CD4-positive, alpha-beta T cell treated with Interleukin-12 subunit alpha and Interleukin-12 subunit beta, for 1 hour (primary cell): ENCODE data around the gene LHX1.

ENCODE experiments used
- DNase-seq: peaks from one replicate; pipeline ENCODE4 v3.0.0-alpha.2; 2020

LHX1 gene

DNA sequence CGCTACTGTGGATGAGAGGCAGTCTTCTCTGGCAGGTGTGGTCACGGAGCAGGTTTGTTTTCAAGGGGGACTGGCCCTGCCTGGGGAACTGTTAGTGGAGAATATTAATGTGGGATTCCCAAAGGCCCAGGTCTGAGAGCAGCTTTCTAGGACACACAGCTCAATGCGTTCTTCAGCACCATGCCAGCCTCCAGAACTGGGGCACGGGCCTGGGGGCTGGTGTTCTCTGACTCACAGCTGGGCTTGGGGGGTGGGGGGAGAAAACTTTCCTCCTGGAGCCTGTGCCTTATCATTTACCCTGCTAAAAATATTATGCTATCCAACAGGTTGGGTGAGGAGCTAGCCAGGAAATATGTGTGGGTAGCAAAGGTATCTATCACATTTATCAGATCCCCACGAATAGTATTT is 13.5 kb upstream of the LHX1 start:
- no peak for DNase-seq

DNA sequence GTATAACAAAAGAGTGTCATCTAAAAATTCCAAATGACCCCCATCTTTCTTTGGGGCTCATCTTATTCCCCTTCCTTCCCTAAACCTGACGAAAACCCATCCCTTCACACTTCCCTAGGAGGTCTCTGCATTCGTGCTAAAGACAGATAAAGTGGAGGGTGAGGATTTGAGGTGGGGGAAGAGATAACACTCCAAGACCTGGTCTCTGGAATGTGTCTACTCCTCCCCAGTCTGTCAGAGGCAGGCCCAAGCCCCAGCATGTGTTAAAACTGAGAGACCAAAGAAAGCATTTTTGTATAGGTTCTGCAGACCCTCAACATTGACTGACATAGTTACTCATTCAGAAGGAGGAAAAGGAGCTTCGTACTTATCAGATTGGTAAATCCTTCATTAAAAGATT is 11.0 kb upstream of the LHX1 start:
- no peak for DNase-seq

DNA sequence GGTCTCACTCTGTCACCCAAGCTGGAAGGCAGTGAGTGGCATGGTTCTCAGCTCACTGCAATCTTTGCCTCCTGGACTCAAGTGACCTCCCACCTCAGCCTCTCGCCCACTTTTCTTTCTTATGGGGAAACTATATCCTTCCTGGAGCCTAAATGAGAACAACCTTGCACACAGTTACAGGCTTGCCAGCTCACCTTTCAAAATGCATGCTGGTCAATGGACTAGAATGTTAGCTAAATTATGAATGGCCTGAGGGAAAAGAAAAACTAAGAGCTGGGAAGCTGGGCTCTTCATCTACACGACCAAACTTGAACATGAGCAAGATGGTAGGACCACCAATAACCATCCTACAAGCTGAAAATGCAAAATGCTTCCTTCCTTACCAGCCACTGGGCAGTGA is 10.6 kb upstream of the LHX1 start:
- no peak for DNase-seq

DNA sequence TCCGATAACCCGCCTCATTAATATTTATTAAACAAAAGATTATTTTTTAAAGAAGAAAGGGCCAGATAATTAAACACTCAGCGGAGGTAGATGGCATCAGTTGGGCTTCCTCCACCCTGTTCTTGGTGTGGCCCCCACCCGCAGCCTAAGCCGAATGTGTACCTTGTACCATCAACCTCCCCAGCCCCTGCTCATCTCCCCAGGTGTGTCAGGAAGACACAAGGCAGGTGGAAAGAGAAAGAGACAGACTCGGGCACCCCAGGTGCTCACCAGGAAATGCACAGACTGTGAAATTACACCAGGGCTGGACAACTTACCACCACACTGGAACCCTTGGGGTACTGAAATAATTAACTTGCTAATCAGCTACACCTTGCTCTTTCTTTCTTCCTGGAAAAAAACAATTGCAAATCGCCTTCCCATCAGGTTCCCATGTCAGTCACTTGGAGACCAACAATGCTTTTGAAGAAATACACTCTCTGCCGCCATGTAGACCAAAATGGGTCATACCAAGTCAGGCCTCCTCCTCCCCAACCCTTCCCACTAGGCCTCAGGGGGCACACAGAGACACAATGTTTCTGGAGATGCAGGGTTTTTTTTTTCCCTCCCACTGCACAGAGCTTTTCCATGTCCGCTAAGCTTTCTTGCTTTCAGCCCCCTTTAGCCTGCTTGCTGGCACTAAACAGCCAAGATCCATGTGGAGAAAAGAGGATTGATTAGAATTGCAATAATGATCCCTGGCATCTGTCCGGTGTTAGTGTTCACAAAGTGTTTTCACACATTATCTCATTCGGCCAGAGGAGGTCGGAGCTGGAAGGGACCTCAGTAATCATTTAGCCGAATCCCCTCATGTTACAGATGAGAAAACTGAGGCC is 8.6 kb upstream of the LHX1 start:
- DNase-seq = no peak

DNA sequence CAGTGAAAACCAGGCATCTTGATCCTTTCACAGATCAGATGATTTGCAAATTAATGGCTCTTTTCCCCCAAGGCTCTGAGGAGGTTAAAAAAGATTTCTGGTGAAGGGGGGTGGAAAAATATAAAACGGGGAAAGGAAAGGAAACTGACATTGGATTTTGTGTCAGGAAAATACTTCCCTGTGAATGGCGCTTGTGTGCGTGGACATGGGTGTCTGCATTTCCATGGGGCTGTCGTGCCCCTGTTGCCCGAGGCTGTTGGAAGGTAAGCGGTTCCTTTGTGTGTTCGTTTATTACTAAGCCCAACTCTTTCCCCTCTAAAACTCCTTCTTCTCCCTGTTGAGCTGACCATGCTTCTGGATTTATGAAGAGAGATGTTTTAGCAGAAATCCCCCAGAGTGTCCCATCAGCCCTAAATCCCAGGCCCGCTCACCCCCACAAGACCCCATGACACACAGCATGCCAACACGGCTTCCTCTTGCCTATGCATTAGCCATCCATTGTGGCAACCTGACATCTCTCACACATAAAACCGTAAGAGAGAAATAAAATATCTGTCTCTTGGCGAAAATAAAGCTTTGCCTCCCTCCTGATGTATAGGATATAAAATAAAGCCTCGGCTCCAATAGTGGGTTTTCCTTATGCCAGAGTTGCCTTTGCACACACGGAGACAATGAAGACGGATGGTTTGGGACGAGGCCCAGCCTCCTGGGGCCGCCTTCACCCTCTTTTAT is 7.3 kb upstream of the LHX1 start:
- no peak for DNase-seq

DNA sequence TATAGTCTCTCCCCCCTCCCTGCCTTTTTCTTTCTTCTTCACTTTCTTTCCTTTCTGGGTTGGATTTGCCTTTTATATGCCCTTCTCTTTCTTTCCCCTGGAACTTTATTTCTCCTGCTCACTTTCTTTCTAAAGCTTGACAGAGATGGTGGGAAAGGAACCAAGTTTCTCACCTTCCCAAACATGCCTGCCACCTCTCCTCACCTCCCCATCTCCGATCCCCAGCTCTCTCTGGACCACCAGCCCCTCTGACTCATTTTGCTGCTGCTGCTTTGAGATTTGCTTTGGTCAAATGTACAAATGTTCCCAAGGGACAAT is 6.7 kb upstream of the LHX1 start:
- DNase-seq = no peak

DNA sequence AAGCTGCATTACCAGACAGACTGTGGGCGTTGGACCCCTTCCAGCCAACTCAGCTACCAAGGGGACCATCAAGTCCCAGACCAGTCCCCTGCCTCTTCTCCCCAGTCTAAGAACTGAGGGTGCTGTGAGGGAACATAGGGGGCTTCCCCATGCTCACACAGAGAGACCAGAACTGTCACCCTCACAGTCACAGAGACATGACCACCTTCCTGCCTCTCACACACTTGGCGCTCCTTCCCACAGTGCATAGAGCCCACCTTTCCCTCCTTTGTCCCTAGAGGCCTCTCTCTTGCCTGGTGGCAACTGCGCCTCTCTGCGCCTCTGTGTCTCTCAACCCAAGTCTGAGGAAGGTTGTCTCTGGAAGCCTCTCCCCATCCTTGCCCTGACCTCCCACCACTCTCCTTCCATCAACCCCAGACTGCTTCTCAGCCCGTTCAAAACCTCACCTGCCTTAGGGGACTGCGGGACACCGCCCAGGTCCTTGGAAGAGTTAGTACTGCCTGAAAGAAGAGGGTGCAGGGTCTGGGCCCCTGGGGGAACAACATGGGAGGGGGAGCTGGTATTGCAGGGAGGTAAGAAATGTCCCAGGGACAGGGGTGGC is 6.1 kb upstream of the LHX1 start:
- DNase-seq = no peak

DNA sequence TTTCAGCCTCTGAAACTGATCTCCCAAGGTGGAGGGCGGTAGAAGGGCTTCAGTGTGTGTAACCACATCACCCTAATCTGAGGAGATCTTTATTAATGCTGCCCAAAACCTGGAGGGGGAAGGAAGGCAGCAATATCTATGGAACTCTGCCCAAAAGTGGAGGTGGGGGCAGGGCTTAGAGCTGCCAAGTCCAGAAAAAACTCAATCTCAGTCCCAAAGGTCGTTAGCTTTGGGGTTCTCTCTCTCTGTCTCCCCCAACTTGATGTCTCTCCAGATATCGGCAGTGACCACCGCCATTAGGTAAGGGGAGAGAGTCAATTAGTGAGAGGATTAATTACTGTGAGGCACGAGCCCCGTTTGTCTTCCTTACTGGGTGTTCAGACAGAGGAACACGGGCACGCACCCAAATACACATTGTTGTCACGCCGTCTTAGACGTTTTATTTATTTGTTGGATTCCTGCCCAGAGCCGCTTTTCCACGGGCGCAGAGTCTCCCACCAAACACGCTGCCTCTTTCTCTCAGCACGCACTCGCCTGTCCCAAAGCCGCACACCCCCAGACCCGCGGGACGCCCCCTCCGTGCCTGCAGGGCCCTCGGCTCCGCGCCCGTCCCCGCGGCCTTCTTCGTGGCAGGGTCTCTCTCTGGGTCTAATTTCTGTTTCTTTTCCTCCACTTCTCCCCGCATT is 5.4 kb upstream of the LHX1 start:
- no peak for DNase-seq

DNA sequence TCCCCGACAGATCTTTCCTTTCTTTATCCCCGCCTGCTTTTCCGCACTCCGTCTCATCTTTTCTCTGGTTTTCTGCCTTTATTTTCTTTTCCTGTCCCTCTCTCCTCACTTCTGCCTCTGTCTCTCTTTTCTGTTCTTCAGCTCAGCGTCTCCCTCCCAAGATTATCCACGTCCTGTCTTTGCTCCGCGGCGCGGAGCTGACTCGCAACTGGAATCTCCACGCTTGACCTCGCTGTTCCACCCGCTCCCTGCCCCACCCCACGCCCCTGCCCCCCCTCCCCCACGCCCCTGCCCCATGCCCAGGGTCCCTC is 4.9 kb upstream of the LHX1 start:
- DNase-seq = no peak

DNA sequence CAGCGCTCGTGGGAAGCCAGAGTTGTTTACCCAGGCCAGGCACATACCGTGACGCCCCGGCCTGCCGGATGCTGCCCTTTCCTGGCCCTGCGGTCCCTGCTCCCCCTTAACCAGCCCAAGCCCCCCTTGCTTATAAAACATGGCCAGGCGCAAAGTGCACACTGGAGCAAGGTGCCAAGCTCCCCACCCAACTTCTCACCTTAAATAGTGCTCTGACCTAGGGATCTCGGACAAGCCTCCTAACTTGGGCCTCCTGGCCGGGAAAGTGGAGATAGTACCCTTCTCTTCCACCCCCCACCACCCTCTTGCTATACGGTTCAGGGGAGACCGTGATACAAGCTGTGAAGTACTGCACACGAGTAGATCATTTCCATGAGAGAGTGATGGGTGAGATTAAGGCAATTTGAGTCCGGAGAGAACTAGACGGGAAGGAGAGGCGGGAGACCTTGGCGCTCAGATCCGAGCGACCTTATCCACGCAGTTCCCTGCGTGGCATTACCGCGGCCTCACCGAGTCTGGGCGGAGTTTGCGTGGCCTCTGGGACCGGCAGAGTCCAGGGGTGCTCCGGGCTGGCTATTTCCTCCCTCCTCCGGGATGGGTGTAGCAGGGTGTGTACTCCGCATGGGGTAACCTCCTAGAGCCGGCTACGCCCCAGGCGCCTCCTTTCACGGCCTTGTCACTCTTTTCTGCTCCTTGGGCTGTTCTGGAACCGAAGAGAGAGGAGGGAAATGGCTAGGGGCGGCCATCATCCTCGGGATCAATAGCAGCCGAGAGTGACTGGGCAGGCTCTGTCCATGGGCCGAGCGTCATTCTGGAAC is 4.4 kb upstream of the LHX1 start:
- no peak for DNase-seq

DNA sequence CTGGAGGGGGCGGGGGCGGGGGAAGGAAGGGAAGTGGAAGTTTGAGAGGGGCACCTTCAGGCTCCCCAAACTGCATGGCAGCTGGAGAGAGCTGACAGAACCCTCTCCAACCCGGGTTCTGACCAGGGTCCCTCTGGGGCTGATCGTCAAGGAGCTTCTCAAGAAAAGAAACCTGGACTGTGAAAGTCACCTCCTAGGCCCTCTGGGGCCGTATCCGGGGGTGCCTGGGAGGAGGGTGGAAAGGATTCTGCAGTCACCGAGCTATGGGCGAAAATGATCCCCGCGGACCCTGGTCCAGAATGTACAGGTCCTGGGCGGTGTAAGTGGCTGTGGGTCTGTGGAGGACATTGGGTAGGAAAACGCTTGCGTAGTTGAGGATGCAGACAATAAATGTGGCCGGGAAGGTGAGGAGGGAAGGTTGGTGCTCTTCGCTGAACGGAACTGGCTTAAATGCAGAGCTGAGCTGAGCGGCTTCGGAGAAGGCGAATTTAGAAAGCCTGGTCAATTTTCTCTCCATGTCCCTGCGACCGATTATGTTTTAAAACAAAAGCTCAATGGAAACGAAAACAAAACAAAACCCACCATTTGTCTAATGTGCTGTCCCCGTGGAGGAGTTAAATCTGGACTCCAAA is 3.6 kb upstream of the LHX1 start:
- DNase-seq = no peak

DNA sequence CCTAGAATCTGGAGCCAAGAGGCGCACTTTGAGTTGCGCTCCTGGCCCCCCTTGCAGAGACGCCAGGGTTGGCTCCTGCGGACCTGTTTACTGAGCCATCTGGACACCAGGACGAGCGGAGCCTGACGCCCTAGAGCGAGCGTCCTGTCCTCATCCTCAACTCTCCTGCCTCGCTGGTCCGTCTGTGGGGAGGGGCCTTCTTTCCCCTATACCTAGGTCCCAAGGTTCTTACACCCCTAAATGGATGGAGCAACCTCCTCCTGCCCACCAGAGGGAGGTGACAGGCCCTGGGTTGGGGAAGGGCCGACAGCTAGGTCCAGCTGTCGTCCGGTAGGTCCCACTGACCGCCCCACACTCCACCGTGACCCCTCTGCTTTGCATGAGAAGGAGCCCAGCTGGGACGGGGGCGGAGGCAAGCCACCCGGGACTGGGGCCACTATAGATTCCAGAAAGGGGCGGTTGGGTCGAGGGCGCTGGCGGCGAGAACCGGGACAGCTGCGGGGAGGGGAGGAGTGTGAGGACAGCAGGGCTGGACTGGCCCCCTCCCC is 3.1 kb upstream of the LHX1 start:
- DNase-seq = no peak

DNA sequence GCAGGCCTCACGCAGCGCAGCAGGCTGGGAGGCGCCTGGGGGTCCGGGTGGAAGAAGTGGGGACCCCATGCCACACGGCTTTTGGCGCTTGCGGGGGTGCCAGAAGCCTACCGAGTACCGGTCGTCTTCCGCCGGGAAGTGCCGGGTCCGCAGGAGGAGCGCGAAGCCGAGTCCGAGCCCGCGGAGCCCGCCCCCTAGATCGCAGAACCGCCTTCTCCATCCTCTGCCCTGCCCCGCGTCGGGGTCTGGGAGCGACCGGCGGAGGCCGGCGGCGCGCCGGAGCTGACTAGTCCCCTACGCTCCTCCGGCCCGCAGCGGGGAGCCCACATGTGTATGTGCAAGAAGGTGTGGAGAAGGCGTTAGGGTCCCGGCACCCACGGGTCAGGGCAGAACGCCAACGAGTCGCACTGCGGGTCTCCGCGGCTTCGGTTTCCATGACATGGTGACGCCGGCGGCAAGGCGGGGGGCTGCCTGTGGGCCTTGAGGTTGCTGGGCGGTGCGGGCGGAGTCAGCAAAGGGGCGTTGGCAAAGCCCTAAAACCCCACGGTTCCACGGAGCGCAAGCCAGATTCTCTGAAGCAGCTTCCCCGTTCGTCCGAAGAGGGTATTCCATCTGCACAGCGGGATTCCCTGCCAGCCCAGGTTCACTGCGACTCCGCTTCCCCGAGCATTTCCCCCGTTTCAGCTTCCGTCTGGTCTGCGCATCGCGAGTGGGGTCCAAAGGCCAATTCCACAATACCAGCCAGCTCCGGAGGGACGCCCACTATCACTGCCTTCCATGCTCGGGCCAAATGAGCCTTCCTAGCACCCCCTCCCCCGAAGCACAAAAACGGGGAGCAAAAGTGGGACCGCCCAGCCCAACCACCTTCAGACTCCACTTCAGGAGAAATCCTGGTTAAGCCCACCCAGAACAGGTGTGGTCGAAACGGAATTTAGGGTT is 2.3 kb upstream of the LHX1 start:
- no peak for DNase-seq

DNA sequence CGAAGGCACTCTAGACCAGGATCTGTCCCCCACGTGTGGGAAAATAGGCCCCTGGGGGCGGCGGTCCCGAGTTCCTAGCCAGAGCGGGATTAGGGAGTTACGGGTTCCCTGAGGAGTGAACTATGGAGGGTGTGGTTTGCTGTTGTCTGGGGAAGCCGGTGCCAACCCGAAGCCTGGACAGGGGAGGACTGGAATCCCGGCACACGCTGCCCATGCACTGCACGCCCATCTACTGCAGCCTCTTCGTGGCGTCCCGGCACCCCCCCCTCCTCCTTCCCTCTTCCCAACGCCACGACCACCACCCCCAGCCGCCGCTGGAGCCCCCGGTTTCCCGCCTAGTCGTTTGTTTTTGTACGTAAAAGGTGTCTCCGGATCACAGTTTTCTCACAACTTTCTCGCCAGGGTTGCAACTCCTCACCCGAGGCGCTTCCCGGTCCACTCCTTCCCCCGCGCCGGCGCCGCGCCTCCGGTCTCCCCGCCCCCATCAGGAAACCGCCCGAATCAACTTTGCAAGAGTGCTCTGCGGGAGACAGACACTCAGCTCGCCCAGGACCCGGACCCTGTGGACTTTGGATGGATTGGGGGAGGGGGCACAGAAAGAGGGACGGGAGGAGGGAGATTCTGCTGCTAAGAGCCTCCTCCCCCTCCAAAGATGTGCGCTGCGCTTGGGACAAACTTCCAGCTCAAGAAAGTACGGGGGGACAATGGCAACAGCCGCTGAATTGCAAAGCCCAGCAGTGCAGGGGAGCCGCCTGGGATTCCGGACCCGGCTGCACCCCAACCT is 1.4 kb upstream of the LHX1 start:
- no peak for DNase-seq

DNA sequence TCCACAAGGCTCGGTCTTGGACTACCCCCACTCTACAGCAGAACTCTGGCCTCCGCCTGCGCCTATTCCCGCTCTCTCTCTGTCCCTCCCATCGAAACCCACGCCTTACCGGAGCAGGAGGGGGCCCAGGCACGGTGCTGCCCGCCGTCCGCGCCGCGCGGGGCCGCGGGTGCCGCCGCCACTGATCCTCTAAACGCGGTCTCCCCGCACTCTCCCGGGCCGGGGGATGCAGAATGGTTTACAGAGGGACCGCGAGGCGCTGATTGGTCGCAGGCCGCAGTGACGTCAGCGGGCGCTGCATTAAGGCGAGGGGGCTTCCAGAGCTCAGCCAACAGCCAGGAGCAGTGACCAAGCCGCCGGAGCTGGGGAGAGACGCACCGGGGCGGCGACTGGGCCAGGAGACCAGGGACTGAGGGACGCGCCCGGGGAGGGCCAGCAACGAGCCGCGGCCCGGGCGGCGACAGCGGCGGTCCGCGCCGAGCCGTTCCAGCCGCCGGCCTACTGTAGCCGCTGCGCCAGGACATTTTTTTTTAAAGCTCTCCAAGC is 747 bp upstream of the LHX1 start:
- no peak for DNase-seq

DNA sequence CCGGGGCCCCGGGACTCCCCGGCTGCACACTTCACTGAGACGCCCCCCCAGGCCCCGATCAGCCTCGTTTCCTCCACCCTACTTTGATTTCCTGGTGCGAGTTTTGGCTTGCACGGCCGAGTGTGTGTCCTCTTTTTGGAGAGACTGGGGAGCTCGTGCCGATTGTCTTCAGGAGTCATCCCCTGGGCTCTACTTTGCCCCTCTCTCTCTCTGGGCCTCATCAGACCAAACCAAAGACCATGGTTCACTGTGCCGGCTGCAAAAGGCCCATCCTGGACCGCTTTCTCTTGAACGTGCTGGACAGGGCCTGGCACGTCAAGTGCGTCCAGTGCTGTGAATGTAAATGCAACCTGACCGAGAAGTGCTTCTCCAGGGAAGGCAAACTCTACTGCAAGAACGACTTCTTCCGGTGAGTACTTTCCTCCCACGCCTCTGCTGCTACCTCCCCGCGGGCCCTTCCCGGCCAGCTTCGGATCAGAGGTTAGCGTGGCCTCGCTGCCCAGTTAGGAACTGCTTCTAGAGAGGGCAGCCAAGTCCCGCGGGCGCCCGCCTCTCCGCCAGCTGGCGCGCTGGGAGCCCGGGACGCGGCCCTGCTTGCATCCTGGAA is 787 bp downstream of the LHX1 start:
- no peak for DNase-seq

DNA sequence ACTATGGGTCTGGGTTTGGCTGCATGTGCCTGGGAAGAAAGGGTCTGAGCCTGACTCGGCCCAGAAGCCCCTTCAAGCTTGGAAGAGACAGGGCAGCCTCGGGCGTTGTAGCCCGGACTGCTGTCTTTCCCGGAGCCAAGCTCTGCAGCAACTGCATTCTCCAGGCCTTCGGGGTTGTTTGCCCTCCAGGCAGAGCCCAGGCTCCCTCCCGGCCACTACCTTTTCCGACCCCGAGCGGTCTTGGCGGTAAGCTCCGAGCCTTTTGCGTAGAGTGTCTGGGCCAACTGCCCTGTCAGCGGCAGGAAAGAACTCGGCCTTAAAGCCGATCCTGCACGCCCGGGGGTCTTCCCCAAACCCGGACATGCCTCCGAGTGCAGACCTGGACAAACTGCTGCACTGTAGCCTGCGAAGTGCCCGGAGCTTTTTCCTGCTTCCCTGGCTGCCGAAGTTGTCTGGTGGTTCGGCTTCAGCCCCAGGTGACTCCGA is 1.3 kb downstream of the LHX1 start:
- no peak for DNase-seq

DNA sequence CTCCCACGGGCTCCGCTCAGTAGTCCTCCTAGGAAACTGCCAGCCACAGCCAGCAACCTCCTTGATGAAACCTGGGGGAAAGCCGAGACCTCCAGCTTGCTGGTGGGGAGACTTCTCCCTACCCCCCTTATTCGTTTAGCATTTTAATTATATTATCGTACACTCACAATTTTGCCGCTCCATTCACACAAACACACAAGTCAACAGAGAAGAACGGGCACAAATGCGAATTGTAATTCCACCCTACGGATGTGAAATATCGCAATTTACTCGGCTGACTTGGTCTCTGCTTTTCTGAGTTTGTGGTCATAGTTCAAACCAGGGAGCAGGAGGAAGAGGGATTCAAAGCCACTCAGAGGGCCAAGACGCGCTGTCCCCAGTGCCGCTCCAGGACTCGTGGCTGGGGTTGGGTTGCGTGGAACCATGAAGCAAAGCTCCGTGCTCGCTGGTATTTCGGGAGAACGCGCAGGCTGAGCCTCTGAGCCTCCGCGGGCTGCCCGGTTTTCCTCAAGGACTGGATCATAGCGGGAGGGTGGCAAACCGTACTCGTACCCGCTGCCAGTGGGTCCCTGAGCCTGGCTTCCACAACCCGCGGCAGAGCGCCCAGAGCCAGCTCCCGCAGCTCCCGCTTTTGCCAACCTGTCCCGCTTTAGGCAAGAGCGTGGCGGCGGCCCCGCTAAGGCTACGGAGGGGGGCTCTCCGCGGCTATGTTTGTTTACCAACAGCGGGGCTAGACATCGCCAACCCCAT is 2.0 kb downstream of the LHX1 start:
- no peak for DNase-seq
